Astrocyte (in vitro differentiated cells and primary cell): ENCODE results near the gene PSMA7.

Source experiments
- CTCF ChIP-seq: IDR thresholded peaks from 2 replicates; pipeline ENCODE4 v1.5.1; 2011; ENCODE audit warnings: low read depth, mild to moderate bottlenecking, inconsistent platforms, low read length, moderate library complexity; ENCODE audit not compliant: insufficient read depth
- EZH2 ChIP-seq: IDR thresholded peaks from 2 replicates; pipeline ENCODE4 v1.6.1; 2012; ENCODE audit warnings: mild to moderate bottlenecking, low read length, inconsistent platforms; ENCODE audit not compliant: insufficient read depth

- TF ChIP-seq CTCF: no peak
- TF ChIP-seq EZH2: no peak
Observed at GRCh38 chr20:62126141-62126540, 17.1 kb downstream of the PSMA7 start.
